HG03064 (cell line): Measurements from ENCODE around the gene P2RY2.
"Not testable (repeated sequence)": the region's sequence is repeated elsewhere in the genome, so short reads cannot be mapped to it uniquely, and the experiment has no call there.

Experiments
- ATAC-seq: cut with Tn5 transposase; IDR thresholded peaks from one replicate; pipeline ENCODE4 v1.9.1; 2021; ENCODE audit warnings: low read depth; ENCODE audit not compliant: unreplicated experiment

P2RY2 gene

DNA sequence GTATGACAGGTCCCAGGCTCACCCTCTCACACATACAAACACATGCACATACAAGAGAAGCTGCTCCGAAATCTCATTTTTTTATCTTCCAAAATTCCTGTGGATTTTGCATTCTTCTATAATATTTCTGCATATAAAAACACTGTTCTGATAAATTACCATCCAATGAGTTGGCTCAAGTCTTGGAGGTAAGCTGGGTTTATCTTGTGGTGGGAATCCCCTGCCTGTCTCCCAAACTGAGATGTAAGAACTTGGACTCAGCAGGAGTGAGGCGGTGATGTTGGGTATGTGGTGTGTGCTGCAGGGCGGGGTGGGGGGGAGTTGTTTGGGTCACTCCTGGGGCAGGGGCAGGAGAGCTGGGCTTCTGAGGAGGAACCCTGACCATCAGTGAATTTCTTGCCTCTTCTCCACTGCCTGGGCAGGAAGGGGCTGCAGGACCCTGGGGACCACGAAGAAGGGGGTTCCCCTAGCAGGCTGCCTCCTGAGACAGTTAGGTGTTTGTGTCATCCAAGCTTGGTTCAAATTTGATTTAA, 47.3 kb downstream of the P2RY2 start:
- no peak for ATAC-seq

DNA sequence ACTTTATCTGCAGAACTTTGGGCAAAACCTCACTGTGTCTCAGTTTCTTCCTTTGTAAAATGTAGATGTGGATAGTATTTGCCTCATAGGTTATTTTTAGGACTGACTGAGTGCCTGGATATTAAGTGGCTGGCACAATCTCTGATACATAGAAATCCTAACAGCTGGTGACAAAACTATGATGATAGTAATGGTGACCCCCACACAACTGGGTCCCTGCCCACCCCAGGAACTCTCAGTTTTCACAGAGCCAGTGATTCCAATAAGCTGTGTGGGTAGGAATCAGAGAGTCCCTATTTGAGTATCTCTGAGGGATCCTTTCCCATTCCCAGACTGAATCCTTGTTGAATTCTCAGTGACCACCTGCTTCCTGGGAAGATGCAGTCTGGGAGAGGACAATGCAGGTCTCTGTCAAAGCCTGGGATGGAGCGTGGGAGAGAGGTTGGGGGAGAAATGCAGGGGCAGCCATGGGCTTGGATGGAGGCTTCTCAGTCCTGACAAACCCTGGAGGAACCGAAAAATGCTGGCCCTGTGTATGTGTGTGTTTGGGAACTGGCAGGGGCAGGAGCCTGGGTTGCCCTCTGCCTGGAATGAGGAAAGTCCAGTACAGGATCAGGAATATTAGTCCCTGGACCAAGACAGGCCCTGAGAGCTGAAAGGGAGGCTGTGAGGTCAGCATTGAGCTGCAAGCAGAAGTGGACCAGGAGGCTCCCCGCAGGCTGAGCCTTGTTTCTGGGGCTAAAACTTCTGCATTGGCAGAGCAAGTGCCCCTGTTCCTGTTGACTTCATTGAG, 48.0 kb downstream of the P2RY2 start:
- no peak for ATAC-seq

DNA sequence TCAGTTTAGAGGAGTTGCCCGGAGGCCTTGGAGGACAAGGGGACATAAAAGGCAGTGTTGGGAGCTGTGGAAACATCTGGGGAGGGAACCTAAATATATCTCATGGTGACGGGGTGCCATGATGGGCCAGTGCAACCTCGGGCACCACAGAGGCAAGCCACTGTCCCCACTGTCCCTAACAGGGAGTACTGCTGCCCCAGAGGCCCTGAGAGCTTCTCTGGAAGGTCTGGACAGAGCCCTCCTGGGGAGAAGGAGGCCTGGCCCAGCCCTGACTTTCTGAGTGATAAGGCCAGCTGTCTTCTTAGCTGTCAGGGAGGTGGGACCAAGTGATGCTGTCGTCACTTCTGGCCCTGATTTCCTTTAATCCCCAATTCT, 48.6 kb downstream of the P2RY2 start:
- no peak for ATAC-seq

- no peak for ATAC-seq
These were observed 49.2 kb downstream of the P2RY2 start for GRCh38 chr11:73267122-73267846.

DNA sequence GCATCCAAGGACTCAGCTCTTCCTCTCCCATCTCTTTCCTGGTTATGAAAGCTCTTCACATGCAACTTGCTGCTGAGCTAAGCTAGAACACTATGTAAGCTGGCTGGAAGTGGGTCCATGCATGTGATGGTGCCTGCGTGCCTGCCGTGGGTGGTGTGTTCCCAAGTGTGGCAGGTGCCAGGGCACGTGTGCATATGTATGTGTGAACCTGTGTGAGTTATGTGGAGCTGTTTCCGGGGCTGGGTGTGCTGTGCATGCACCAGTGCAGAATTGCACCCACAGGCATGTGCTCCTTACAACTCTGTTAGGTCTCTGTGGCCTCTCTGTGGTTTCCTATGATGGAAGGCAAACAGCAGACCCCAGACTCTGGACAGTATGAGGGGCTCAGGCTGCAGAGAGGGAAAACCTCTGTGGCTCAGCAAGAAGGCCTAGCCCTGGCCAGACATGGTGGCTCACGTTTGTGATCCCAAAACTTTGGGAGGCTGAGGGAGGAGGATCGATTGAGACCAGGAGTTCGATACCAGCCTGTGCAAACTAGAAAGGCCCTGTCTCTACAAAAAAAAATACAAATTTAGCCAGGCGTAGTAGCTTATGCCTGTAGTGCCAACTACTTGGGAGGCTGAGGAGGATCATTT, 49.9 kb downstream of the P2RY2 start:
- ATAC-seq: no peak

- ATAC-seq: no peak
These were observed 50.7 kb downstream of the P2RY2 start for GRCh38 chr11:73268671-73269271.

DNA sequence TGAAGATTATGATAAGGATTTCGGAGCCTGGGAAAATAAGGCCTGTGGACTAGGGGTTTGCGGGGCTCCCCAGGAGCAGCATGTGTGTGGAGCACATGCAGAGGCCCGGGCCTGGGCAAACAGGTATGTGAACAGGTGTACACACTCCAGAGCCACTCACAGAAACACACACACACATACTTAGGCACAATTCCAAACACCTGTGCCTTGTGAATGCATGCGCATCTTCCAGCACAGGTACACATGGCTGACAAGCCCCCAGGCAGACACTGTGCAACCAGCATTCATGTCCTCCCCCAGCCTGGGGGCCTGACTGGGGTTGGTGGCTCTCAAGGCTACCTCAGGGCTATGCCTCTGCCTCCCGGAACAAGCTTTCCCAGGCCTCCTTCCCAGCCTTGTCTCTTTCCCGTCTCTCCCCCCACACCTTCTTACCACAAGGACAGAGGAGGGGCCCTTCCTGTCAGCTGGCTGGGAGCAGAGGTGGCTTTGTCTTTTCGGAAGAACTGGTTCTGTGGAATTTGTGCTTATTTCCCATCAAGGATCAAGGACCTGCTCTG, 51.5 kb downstream of the P2RY2 start:
- no peak for ATAC-seq

DNA sequence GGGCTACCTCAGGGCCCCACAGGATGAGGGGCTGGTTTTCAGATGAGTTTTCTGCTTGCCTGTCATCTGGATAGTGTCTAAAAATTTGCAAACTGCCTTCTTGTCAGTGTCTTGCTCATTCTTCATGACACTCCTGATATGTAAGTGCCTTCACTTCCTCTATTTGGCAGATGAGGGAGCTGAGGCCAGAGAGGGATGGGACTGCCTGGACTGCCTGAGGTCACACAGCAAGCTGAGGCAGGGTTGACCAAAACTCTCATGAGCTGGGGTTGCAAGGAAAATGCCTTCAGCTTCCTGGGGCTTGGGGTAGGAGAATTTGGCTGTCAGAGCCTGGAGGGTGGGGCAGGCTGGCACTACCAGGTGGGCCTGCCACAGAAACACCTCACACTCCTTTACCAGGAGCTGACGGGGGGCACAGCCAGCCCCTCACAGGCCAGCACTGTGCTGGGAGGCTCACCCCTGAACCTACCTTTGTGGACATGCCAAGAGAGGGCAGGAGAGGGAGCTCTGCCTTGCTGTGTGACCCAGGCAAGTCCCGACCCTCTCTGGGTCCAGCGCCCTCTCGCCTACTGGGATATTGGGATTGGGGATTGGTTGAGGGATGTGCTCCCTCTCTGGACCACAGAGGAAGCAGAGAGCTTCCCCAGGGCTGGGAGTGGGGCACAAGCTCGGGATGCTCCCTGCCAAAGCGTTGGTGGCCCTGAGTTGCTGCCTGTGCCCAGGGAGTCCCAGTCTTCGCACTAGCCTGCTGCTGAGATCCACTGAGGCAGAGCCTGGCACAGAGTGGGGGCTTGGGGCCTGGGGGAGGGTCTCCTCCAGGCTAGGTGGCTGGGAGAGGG, 52.2 kb downstream of the P2RY2 start:
- ATAC-seq: no peak

DNA sequence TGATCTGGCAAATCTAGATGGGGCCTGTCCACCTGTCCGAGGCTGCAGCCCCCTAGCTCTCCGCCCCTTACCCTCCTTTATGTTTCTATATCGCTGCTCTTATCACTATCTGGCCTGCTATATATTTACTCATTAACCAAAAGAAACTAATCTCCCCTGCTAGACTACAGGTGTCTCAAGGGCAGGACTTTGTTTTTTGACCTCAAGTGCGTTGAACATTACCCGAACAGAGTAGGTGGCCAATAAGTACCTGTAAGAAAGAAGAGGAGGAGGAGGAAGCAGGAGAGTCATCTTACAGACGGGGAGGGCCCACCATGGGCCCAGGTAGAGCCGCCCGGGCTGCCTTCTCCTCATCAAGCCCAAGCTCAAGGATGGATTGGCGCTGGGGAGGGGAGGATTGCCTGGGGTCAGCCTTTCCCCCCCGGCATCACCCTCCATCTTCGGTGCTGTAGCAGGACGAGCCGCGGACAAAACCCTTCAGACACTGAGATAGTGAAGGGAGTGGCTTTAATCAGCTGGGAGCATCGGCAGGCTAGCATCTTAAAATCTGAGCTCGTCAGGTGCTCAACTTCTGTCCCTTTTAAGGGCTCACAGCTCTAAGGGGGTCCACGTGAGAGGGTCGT, 52.9 kb downstream of the P2RY2 start:
- no peak for ATAC-seq

DNA sequence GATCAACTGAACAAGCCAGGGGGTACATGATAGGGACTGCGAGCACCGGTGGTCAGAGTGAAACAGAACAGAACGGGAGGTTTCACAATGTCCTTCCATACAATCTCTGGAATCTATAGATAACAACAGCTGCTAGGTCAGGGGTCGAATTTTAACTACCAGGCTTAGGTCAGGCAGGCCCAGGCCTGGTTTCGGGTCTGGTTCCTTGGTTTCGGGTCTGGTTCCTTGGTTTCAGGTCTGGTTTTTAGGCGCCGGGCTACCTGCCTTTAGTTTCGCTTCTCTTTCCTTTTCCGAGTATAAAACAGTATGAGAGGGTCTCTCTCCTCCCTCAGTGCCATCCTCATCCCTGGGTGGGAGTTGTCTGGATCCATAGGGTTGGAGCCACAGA, 53.4 kb downstream of the P2RY2 start:
- not testable (repeated sequence) for ATAC-seq

- no peak for ATAC-seq
These were observed 54.0 kb downstream of the P2RY2 start, which contains the start of gene P2RY6 for GRCh38 chr11:73271936-73272679. P2RY6 (plus strand) TSS chr11:73272338; CDS start chr11:73296519, 24,181 bp downstream.

DNA sequence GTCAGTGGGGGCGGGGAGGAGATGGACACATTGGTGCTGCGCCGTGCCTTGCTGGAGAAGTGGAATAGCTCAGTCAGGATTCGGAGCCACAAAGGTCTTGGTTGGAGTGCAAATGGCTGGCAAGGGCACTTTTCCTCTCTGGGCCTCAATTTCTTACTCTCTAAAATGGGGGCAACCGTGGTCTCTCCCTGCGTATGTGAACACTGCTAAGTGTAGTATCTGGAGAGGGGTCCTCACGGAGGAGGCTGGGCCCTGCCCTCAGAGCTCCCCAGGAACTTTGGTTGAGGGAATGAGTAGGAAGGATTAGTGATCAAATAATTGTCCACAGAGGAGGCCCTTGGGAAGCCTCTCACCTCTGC, 54.6 kb downstream of the P2RY2 start:
- no peak for ATAC-seq

GRCh38 chr11:73273222-73273895, 55.3 kb downstream of the P2RY2 start:
- no peak for ATAC-seq

DNA sequence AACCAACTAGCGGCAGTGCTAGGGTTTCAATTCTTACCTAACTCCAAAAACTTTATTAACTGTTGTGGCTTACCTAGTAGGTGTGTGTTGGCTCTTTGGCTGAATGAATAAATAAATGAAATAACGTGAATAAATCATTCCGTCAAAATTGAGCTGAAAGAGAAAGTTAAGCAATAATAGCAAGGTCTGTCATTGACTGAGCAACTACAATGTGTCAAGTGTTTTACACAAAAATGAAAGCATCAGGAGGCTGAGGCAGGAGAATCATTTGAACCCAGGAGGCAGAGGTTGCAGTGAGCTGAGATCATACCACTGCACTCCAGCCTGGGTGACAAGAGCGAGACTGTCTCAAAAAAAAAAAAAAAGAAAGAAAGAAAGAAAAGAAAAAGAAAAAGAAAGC, 56.1 kb downstream of the P2RY2 start:
- not testable (repeated sequence) for ATAC-seq

DNA sequence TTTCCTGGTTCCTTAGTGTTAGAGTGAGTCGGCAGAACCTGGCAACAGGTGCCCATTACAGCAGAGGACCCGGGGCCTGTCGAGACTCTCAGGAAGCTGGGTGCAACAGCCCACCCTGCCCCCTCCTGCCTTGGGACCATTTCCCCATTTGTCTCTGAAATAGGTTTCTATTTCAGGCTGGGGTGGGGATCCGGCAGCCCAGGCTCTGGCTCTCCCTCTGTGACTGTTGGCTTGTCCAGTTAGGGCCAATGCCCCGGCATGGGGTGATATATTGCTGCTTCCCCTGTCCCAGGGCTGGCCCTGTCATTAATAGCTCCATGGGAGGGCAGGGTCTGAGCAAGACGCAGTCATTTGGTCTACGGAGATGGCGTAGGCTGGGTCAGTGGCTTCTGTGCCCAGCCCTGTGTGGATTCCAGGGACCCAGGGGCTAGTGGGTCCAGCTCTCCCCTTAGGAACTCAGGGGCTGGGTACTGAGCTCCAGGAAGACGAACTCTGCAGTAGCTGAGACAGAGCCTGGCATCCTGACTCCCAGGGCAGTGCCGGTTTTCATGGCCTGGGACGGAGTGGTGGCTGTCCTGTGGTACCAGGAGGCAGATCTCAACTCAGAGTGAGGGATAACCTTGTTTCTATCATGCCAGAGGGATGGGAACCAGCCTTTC, 56.8 kb downstream of the P2RY2 start:
- no peak for ATAC-seq

DNA sequence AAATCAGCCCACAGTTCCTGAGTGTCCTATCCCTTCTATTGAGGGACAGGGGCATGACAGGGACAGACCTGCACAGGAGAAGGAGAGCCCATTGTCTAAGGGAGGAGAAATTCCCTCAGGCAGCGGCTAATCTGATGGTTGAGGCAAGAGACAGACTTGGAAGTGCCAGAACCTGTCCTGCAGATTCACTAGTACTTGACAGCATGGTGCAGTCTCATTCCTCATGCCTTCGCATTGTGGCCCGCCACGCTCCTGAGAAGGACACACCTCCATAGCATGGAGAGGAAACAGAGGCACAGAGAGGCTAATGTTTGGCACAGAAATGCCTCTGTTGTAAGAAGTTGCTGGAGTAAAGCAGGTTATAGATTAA, 57.3 kb downstream of the P2RY2 start:
- no peak for ATAC-seq

DNA sequence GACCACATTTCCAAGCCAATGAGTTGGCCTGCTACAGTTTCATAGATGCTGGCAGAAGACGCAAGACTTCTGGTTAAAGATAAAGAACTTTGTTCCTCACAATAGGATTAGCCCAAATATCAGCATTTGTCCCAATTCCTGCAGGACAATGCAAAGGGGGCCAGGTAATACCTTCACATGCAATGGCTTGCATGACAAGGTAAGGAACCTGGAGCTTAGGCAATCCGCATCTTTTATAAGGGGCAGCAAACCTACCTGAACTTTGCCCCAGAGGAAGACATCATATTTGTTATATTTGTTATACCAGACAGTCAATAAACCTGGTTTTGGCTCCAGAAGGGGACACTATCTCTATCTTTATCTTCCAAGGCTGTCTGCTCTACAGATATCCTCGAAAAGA, 59.4 kb downstream of the P2RY2 start:
- ATAC-seq: no peak

DNA sequence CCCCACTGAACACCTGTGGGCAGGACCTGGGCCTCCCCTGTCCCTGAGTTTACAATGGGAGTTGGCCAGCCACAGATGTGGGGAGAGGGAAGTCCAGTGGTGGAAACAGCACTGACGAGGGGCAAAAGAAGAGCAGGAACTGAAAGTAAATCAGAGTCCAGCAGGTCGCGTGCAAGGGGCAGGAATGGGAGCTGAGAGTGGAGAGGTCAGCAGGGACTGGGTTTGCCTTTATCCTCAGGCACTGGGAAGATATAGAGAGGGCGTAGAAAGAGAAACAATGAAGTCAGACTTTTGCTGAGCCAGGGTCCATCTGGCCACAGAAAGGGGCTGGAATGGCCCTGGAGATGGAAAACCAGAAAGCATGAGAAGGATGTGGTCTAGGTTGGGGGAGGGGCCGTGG, 62.5 kb downstream of the P2RY2 start:
- ATAC-seq: no peak
